HepG2 (cell line): ENCODE data around the gene MED13. TPM values are rescaled to one million over a fixed set of nuclear protein-coding genes. Genes with fewer than 3 reads are reported as not detected.

Experiments
- BCL3 ChIP-seq: sonication (generic); formaldehyde crosslinking; IDR thresholded peaks from 2 replicates; pipeline ENCODE4 v1.5.1; 2020; ENCODE audit warnings: mild to moderate bottlenecking, missing genetic modification reagents, moderate library complexity
- EP300 ChIP-seq, 3 experiments: sonication (generic) in 1 of 3; formaldehyde crosslinking in 1 of 3; IDR thresholded peaks; 2 replicates each; pipeline versions ENCODE4 v1.5.1 to v1.6.1; 2011 to 2020; ENCODE audit warnings: low read depth in 2 of 3, low read length in 2 of 3, borderline replicate concordance in 1 of 3, improper control_type of control experiment in 1 of 3, mild to moderate bottlenecking in 1 of 3, missing genetic modification reagents in 1 of 3, moderate library complexity in 1 of 3
- GMEB1 ChIP-seq: sonication (generic); formaldehyde crosslinking; IDR thresholded peaks from 2 replicates; pipeline ENCODE4 v1.5.1; 2020; ENCODE audit warnings: missing genetic modification reagents, mild to moderate bottlenecking, borderline replicate concordance
- HDAC2 ChIP-seq: sonication (generic); formaldehyde crosslinking; IDR thresholded peaks from 2 replicates; pipeline ENCODE4 v1.4.0; 2020; ENCODE audit warnings: missing genetic modification reagents
- HNRNPUL1 ChIP-seq: fragments of 200-400 bp; formaldehyde crosslinking; IDR thresholded peaks from 2 replicates; pipeline ENCODE4 v1.6.1; 2017; ENCODE audit warnings: low read depth, mild to moderate bottlenecking, low read length, moderate library complexity
- HOXA5 ChIP-seq: sonication (generic); formaldehyde crosslinking; IDR thresholded peaks from 2 replicates; pipeline ENCODE4 v1.4.0; 2020; ENCODE audit warnings: missing genetic modification reagents
- KAT8 ChIP-seq: IDR thresholded peaks from 2 replicates; pipeline ENCODE4 v1.6.1; 2016; ENCODE audit warnings: missing genetic modification reagents, missing compliant biosample characterization
- KDM4B ChIP-seq: sonication (generic); formaldehyde crosslinking; IDR thresholded peaks from 2 replicates; pipeline ENCODE4 v1.4.0; 2020; ENCODE audit warnings: missing genetic modification reagents
- MEF2D ChIP-seq: sonication (generic); formaldehyde crosslinking; IDR thresholded peaks from 2 replicates; pipeline ENCODE4 v1.5.1; 2020; ENCODE audit warnings: mild to moderate bottlenecking, missing genetic modification reagents
- NCOA2 ChIP-seq: sonication (generic); formaldehyde crosslinking; IDR thresholded peaks from 2 replicates; pipeline ENCODE4 v1.8.0; 2022; ENCODE audit warnings: inconsistent platforms
- PAWR ChIP-seq: sonication (generic); formaldehyde crosslinking; IDR thresholded peaks from 2 replicates; pipeline ENCODE4 v1.4.0; 2020; ENCODE audit warnings: missing genetic modification reagents, mild to moderate bottlenecking, borderline replicate concordance
- PPARG ChIP-seq: conservative IDR thresholded peaks from 2 replicates; pipeline ENCODE4 v1.6.1; 2016; ENCODE audit warnings: missing biosample characterization, missing genetic modification reagents
- SP5 ChIP-seq: IDR thresholded peaks from 2 replicates; pipeline ENCODE4 v1.6.1; 2016; ENCODE audit warnings: low read depth, borderline replicate concordance
- SPEN ChIP-seq: sonication (generic); formaldehyde crosslinking; IDR thresholded peaks from 2 replicates; pipeline ENCODE4 v1.5.1; 2020; ENCODE audit warnings: low read depth, mild to moderate bottlenecking, missing genetic modification reagents
- ZNF12 ChIP-seq: sonication (generic); formaldehyde crosslinking; IDR thresholded peaks from 2 replicates; pipeline ENCODE4 v1.5.0; 2020; ENCODE audit warnings: missing genetic modification reagents
- ZNF280D ChIP-seq: sonication (generic); formaldehyde crosslinking; IDR thresholded peaks from 2 replicates; pipeline ENCODE4 v1.5.1; 2020; ENCODE audit warnings: mild to moderate bottlenecking, missing genetic modification reagents
- ZNF501 ChIP-seq: sonication (generic); formaldehyde crosslinking; IDR thresholded peaks from 2 replicates; pipeline ENCODE4 v1.5.1; 2020; ENCODE audit warnings: mild to moderate bottlenecking, moderate library complexity, missing genetic modification reagents
- ZNF510 ChIP-seq: sonication (generic); formaldehyde crosslinking; IDR thresholded peaks from 2 replicates; pipeline ENCODE4 v1.4.0; 2020; ENCODE audit warnings: low read depth, mild to moderate bottlenecking, missing genetic modification reagents
- ZNF800 ChIP-seq: sonication (generic); formaldehyde crosslinking; IDR thresholded peaks from 2 replicates; pipeline ENCODE4 v1.4.0; 2020; ENCODE audit warnings: missing genetic modification reagents
- polyA plus RNA-seq, 8 experiments: library from polyadenylated mRNA; depleted of rRNA in 3 of 8; stranded (reverse) in 7 of 8; unstranded in 1 of 8; fragments of >200 nt; fragmentation: Illumina TruSeq in 4 of 8; extraction: Trizol in 4 of 8; gene quantifications; 2 replicates each; pipeline versions ENCODE4 v1.2.1 to v1.2.3, GENCODE V29; 2011 to 2016; ENCODE audit warnings: low read depth in 4 of 8, missing spikeins in 1 of 8, mixed read lengths in 1 of 8; ENCODE audit not compliant: insufficient read depth in 1 of 8
- total RNA-seq, 5 experiments: library from RNA; depleted of rRNA; stranded (reverse); fragments of >200 nt; fragmentation: Illumina TruSeq; extraction: Trizol; gene quantifications; 2 replicates each; pipeline ENCODE4 v1.2.3, GENCODE V29; 2016; ENCODE audit warnings: low read depth in 1 of 5

MED13 gene
- total and polyA plus RNA-seq, 2 of the 13 experiments (the other 11 are each of a cell fraction or from before 2014, with no cell fraction given): 27.4 to 69.1 TPM

DNA sequence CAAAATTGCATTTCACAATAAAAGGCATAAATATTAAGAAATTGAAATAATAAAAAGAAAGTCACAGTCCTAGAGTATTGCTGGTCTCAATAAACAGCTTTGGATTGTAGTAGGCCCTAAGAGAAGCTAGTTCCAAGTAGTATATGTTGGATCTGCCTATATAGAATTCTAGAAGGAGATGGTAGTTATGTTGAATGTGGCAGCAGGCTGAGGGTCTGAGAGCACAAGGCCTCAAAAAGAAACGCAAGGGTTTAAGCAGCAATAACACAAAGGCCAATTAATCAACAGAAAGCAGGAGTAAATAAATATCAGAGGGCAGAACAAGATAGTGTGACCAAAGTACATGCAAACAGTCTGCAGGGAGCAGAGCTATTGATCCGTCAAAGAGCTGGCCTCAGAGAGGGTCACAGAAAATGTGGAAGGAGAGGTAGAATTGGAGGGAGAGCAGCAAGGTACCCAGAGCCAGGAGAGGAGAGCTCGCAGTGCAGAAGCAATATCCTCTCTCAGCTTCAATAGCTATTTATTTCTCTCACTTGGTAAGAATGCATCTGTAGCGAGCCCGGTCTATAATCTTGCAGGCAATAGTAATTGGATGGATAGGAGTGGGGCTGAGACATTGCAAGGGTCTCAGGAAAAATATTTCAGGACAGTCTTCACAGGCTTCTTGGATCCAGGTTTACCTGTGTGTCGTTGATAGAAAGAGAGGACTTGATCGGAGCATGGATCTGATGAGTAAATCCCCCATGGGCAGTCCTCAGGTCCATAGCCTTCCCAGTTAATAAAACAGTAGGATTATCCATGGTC is 25.1 kb upstream of the MED13 start (continued):
- TF ChIP-seq BCL3 (CRISPR knock-in tag) (0 out of 2 replicates have a peak, but pooled peaks have one; percentile 34), SP5 (peak; percentile 54), HOXA5 (peak; percentile 99), GMEB1 (CRISPR knock-in tag) (no peak), PPARG (CRISPR knock-in tag) (peak; percentile 83), SPEN (CRISPR knock-in tag) (no peak; the same call in 1 of the 2 replicates), ZNF800 (peak; percentile 78), NCOA2 (peak; percentile 93), KDM4B (CRISPR knock-in tag) (peak; percentile 38; the same call in 1 of the 2 replicates), PAWR (CRISPR knock-in tag) (0 out of 2 replicates have a peak, but pooled peaks have one; percentile 14), HDAC2 (CRISPR knock-in tag) (peak; percentile 95), ZNF12 (CRISPR knock-in tag) (peak; percentile 82), KAT8 (peak; percentile 78), ZNF280D (no peak), HNRNPUL1 (no peak), MEF2D (CRISPR knock-in tag) (peak; percentile 96), EP300 (IDR thresholded peaks at IDR 0.05; ENCODE audit: low read depth in 2 of 2, low read length in 2 of 2) (peak; percentile 26 to 94; a peak in 2 of 4 replicates), EP300 (CRISPR knock-in tag; IDR thresholded peaks at IDR 0.05; ENCODE audit: borderline replicate concordance) (peak; percentile 69; the same call in 1 of the 2 replicates), ZNF510 (0 out of 2 replicates have a peak, but pooled peaks have one; percentile 33), ZNF501 (CRISPR knock-in tag) (peak; percentile 60; the same call in 1 of the 2 replicates)
